ENCODE data around the gene TPD52L3. TPM values are rescaled to one million over a fixed set of nuclear protein-coding genes. Genes with fewer than 3 reads are reported as not detected.

TPD52L3 gene
- total RNA-seq, 6 experiments from 2014 or later = not detected

- DNase-seq (no peak), ATAC-seq (no peak)
- H3K9me3 ChIP-seq = no peaks in the 10 kb centered on the region
- WGBS (ENCODE audit: insufficient coverage, low coverage, low lambda C conversion rate, missing lambda C conversion rate) = 78% methylated on average over 1 of the region's 1 CpG
- no peaks in the 10 kb centered on the region for H3K36me3 ChIP-seq
- H3K27me3 ChIP-seq = no peaks in the 10 kb centered on the region
- H3K4me3 ChIP-seq = no peak overlapping the region
- H3K4me1 ChIP-seq = no peaks in the 10 kb centered on the region
- TF ChIP-seq, protein P1, sequence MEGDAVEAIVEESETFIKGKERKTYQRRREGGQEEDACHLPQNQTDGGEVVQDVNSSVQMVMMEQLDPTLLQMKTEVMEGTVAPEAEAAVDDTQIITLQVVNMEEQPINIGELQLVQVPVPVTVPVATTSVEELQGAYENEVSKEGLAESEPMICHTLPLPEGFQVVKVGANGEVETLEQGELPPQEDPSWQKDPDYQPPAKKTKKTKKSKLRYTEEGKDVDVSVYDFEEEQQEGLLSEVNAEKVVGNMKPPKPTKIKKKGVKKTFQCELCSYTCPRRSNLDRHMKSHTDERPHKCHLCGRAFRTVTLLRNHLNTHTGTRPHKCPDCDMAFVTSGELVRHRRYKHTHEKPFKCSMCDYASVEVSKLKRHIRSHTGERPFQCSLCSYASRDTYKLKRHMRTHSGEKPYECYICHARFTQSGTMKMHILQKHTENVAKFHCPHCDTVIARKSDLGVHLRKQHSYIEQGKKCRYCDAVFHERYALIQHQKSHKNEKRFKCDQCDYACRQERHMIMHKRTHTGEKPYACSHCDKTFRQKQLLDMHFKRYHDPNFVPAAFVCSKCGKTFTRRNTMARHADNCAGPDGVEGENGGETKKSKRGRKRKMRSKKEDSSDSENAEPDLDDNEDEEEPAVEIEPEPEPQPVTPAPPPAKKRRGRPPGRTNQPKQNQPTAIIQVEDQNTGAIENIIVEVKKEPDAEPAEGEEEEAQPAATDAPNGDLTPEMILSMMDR (IDR thresholded peaks at IDR 0.05) = no peak
- intact Hi-C loops (cut with DNase I) = no loop called here
- H3K27ac ChIP-seq = no peak overlapping the region
Observed at GRCh38 chr9:6307551-6308096, 20.6 kb upstream of the TPD52L3 start.

DNA sequence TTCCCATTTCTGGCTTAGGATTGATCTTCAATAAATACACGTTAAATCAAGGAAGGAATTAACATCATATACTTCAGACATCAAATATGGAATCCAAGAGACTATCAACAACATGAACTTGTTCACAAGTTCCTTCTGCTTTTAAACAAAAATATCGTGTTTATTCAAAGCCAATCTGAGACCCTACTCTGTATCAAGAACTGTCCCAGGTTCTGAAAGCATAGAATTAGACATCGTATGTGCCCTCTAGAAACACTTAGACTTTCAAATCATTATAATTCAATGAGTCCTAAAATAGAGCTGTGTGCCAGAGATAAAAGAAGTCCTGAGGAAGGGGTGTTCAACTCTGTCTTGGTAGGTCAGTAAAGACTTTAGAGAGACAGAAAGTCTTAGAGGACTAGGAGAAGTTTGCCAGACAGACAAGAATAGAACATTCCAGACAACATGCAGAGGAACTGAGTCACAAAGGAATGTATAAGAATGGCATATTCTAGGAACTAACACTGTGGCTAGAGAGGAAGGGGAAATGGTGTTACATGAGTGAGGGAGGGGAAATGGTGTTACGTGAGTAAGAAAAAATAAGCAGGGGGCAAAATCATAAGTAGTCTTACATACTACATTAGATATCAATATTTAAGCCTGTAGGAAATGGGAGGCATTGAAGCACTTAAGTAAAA, 2.9 kb downstream of the TPD52L3 start:
- 55% methylated on average over 4 of the region's 4 CpGs for WGBS (ENCODE audit: insufficient coverage, low coverage, low lambda C conversion rate, missing lambda C conversion rate)
- H3K27me3 ChIP-seq = no peaks in the 10 kb centered on the region
- no peak for TF ChIP-seq POLR2A (IDR thresholded peaks at IDR 0.05)
- TF ChIP-seq, protein P1 (IDR thresholded peaks at IDR 0.05) = no peak
- no peak for ATAC-seq
- H3K36me3 ChIP-seq = no peaks in the 10 kb centered on the region
- intact Hi-C loops (cut with DNase I) = no loop called here
- no peaks in the 10 kb centered on the region for H3K9me3 ChIP-seq
- H3K27ac ChIP-seq = no peak overlapping the region
- DNase-seq = no peak
- no peaks in the 10 kb centered on the region for H3K4me1 ChIP-seq
- H3K4me3 ChIP-seq = no peak overlapping the region

GRCh38 chr9:6334305-6334704, 6.1 kb downstream of the TPD52L3 start:
- no peak for TF ChIP-seq POLR2A (IDR thresholded peaks at IDR 0.05)
- TF ChIP-seq, protein P1 (IDR thresholded peaks at IDR 0.05) = no peak
- DNase-seq (no peak), ATAC-seq (no peak)
- H3K36me3 ChIP-seq = no peaks in the 10 kb centered on the region
- H3K9me3 ChIP-seq = no peaks in the 10 kb centered on the region
- intact Hi-C loops (cut with DNase I) = no loop called here
- H3K4me1 ChIP-seq = no peaks in the 10 kb centered on the region
- no peaks in the 10 kb centered on the region for H3K27me3 ChIP-seq
- no peak overlapping the region for H3K27ac ChIP-seq
- H3K4me3 ChIP-seq = no peak overlapping the region

- no peaks in the 10 kb centered on the region for H3K4me1 ChIP-seq
- no peak for ATAC-seq
- no peak overlapping the region for H3K4me3 ChIP-seq
- DNase-seq = no peak
- H3K27me3 ChIP-seq = no peaks in the 10 kb centered on the region
- intact Hi-C loops (cut with DNase I) = no loop called here
- H3K27ac ChIP-seq = no peak overlapping the region
- no peaks in the 10 kb centered on the region for H3K9me3 ChIP-seq
- no peaks in the 10 kb centered on the region for H3K36me3 ChIP-seq
- WGBS (ENCODE audit: insufficient coverage, low coverage, low lambda C conversion rate, missing lambda C conversion rate) = 65% methylated on average over 3 of the region's 3 CpGs
- TF ChIP-seq POLR2A (IDR thresholded peaks at IDR 0.05) = no peak
- TF ChIP-seq, protein P1 (IDR thresholded peaks at IDR 0.05) = no peak
Observed at GRCh38 chr9:6348766-6349165, 20.6 kb downstream of the TPD52L3 start.

Data from right lobe of liver (tissue), 6 donors.